Spleen (tissue), 11 donors: ENCODE data around the gene GRN. TPM values are rescaled to one million over a fixed set of nuclear protein-coding genes. Genes with fewer than 3 reads are reported as not detected.

Source experiments
- DNase-seq: peaks from one replicate; pipeline ENCODE4 v3.0.0-alpha.2; 2020
- H3K27ac ChIP-seq, 8 donors: fragments of 200-600 bp; sonication (generic) in 7 of 8; 1 replicate in 4 of 8; 2 replicates in 4 of 8; pipeline versions ENCODE4 v1.5.0 to v1.8.0; 2016 to 2021; ENCODE audit warnings: inconsistent platforms in 4 of 8, mild to moderate bottlenecking in 4 of 8, moderate library complexity in 1 of 8
- H3K27me3 ChIP-seq, 7 donors: fragments of 200-600 bp; sonication (generic) in 6 of 7; replicated peaks in 1 of 7; 1 replicate in 4 of 7; 2 replicates in 3 of 7; pipeline versions ENCODE4 v1.5.0 to v1.8.0; 2016 to 2021; ENCODE audit warnings: inconsistent platforms in 3 of 7, mild to moderate bottlenecking in 1 of 7
- H3K36me3 ChIP-seq, 6 donors: fragments of 200-600 bp; sonication (generic) in 5 of 6; 1 replicate in 4 of 6; 2 replicates in 2 of 6; pipeline versions ENCODE4 v1.5.0 to v1.8.0; 2016 to 2021; ENCODE audit warnings: inconsistent platforms in 2 of 6
- H3K4me1 ChIP-seq, 6 donors: fragments of 200-600 bp; sonication (generic) in 5 of 6; 1 replicate in 3 of 6; 2 replicates in 3 of 6; pipeline versions ENCODE4 v1.5.0 to v1.8.0; 2016 to 2021; ENCODE audit warnings: inconsistent platforms in 3 of 6
- H3K4me3 ChIP-seq, 8 donors: fragments of 200-600 bp; sonication (generic) in 7 of 8; 1 replicate in 4 of 8; 2 replicates in 4 of 8; pipeline versions ENCODE4 v1.5.0 to v1.8.0; 2016 to 2021; ENCODE audit warnings: inconsistent platforms in 4 of 8, mild to moderate bottlenecking in 4 of 8, moderate library complexity in 2 of 8
- H3K9me3 ChIP-seq, 8 donors: fragments of 200-600 bp; sonication (generic) in 7 of 8; 1 replicate in 4 of 8; 2 replicates in 4 of 8; pipeline versions ENCODE4 v1.5.0 to v1.8.0; 2016 to 2021; ENCODE audit warnings: inconsistent platforms in 4 of 8
- CTCF ChIP-seq, 11 experiments: fragments of 200-600 bp in 7 of 11; fragments of 450-650 bp in 4 of 11; sonication (generic) in 4 of 11; IDR thresholded peaks in 8 of 11; conservative IDR thresholded peaks in 3 of 11; 1 replicate in 7 of 11; 2 replicates in 4 of 11; pipeline versions ENCODE4 v1.4.0 to v1.8.0; 2016 to 2021; ENCODE audit warnings: antibody characterized with exemption in 11 of 11, inconsistent platforms in 4 of 11, mild to moderate bottlenecking in 1 of 11
- POLR2A ChIP-seq, 3 donors: fragments of 450-650 bp; IDR thresholded peaks; one replicate each; pipeline ENCODE4 v1.5.1; 2017; ENCODE audit warnings: antibody characterized with exemption in 3 of 3, mild to moderate bottlenecking in 1 of 3
- POLR2AphosphoS5 ChIP-seq, 3 donors: sonication (generic); formaldehyde crosslinking; IDR thresholded peaks; one replicate each; pipeline ENCODE4 v1.5.1; 2017; ENCODE audit warnings: antibody characterized with exemption in 3 of 3
- WGBS, 5 donors: extraction: QIAGEN DNeasy Blood & Tissue Kit in 3 of 5; methylation state at CpG; one replicate each; pipeline versions ENCODE4 v1.1.5 to v1.1.7; 2013 to 2018; 5-methylcytosine and 5-hydroxymethylcytosine counted together
- intact Hi-C: fragments of 100-400 bp; cut with DNase I; formaldehyde crosslinking; loops from one replicate; pipeline ENCODE4 v1.15.0; 2023; ENCODE audit warnings: low total_unique reads
- polyA plus RNA-seq, 3 donors: library from polyadenylated mRNA; stranded (reverse); fragments of 200-250 nt; gene quantifications; one replicate each; pipeline ENCODE4 v1.2.1, GENCODE V29; 2013
- total RNA-seq, 7 donors: library from RNA; depleted of rRNA in 3 of 7; stranded (reverse); fragments of >200 nt in 3 of 7; fragmentation: NEBNext Ultra II Directional in 4 of 7; extraction: Animal tissue kit (Norgen Biotek cat#: 25700) in 4 of 7; gene quantifications; one replicate each; pipeline versions ENCODE4 v1.1.0 to v1.2.1, GENCODE V29; 2016 to 2021
- donor health status: healthy with polysubstance abuse.
- donor health status: DM: no; HTN: no; CAD: no; lungs with moderate emphysema.
- donor health status: DM: no; HTN: no; CAD: no.
- donor health status: Bipolar disorder and iron deficiency.
- donor health status: healthy.
- donor health status: DM: no; HTN: no; CAD: no.
- donor health status: DM: yes; HTN: yes; CAD: no.

The GRN gene
- total and polyA plus RNA-seq, 10 donors, result 135 to 896 (median 512) TPM

GRCh38 chr17:44307387-44308186 is 37.5 kb upstream of the GRN start:
- peak; percentile 73 for DNase-seq
- WGBS, 5 donors, result 5 to 8% (median 6%) methylated on average over 15 to 26 of the region's 26 CpGs
- no peaks in the 10 kb centered on the region for H3K9me3 ChIP-seq
- H3K27me3 ChIP-seq, result peaks cover 0 to 81% (median 15%) of the 10 kb centered on the region in 7 donors
- H3K27ac ChIP-seq, result peak overlapping the region in 3 of 8 donors; percentile 21 to 31 (median 26)
- no peaks in the 10 kb centered on the region for H3K36me3 ChIP-seq
- H3K4me1 ChIP-seq, result peaks cover 16 to 25% (median 21%) of the 10 kb centered on the region in 6 donors
- intact Hi-C loops, result no loop called here
- peak overlapping the region; percentile 14 to 65 (median 38) for H3K4me3 ChIP-seq
- TF ChIP-seq POLR2A (IDR thresholded peaks at IDR 0.05) (no peak), POLR2AphosphoS5 (IDR thresholded peaks at IDR 0.05) (no peak), CTCF (IDR thresholded peaks at IDR 0.05 in 8 of 11, conservative IDR thresholded peaks at IDR 0.05 in 3 of 11) (no peak)

DNA sequence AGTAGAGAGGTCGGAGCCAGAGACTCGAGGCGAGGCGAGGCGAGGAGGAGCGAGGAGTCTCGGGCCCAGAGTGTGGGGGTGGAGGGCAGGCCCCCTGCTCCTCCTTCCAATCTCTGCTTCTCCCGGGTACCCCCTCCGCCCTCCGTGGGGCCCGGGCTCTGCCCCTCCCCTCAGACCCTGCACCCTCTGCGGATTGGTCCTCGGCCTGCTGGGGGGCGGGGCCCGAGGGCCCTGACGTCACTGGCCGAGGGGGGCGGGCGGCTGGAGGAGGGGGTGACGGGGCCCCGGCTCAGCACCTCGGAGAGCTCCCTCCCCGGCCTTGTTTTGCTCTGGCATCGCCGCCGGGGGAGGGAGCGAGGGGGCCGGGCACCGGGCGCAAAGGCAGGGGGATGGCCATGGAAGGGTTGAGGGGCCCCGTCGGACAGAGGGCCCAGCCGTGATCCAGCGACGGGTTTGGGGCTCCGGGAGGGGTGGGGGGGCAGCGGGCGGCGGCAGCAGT is 36.7 kb upstream of the GRN start, which contains the start of gene RUNDC3A:
TSS of gene RUNDC3A (plus strand) at position 282 of the 499 bp plus-strand sequence. CDS start 232 bp downstream, outside the sequence.
- peak within 1 kb of the TSS in 3 of 8 donors; percentile 21 to 31 (median 26) for H3K27ac ChIP-seq
- H3K36me3 ChIP-seq, result no peaks in the 10 kb centered on the region
- 0 to 2% (median 1%) methylated on average over 13 to 39 of the region's 39 CpGs for WGBS, 5 donors
- no peak for TF ChIP-seq POLR2A (IDR thresholded peaks at IDR 0.05)
- TF ChIP-seq POLR2AphosphoS5 (IDR thresholded peaks at IDR 0.05), result peak in 2 of 3 donors; percentile 45 to 56
- peak in 1 of 11 experiments; percentile 15 for TF ChIP-seq CTCF (IDR thresholded peaks at IDR 0.05 in 8 of 11, conservative IDR thresholded peaks at IDR 0.05 in 3 of 11)
- H3K27me3 ChIP-seq, result peaks cover 0 to 87% (median 15%) of the 10 kb centered on the region in 7 donors
- no peaks in the 10 kb centered on the region for H3K9me3 ChIP-seq
- intact Hi-C loops, result no loop called here
- H3K4me1 ChIP-seq, result peaks cover 16 to 25% (median 21%) of the 10 kb centered on the region in 6 donors
- H3K4me3 ChIP-seq, result peak within 1 kb of the TSS; percentile 14 to 65 (median 38)
- peak; percentile 90 for DNase-seq

- H3K4me1 ChIP-seq, result peaks cover 16 to 25% (median 21%) of the 10 kb centered on the region in 6 donors
- H3K36me3 ChIP-seq, result no peaks in the 10 kb centered on the region
- H3K27me3 ChIP-seq, result peaks cover 0 to 87% (median 16%) of the 10 kb centered on the region in 7 donors
- H3K27ac ChIP-seq, result no peak overlapping the region
- no peaks in the 10 kb centered on the region for H3K9me3 ChIP-seq
- H3K4me3 ChIP-seq, result peak overlapping the region in 7 of 8 donors; percentile 14 to 65 (median 38)
- peak; percentile 76 for DNase-seq
- 1 to 5% (median 5%) methylated on average over 15 of the region's 15 CpGs for WGBS, 5 donors
- TF ChIP-seq POLR2AphosphoS5 (IDR thresholded peaks at IDR 0.05), result no peak
- no peak for TF ChIP-seq CTCF (IDR thresholded peaks at IDR 0.05 in 8 of 11, conservative IDR thresholded peaks at IDR 0.05 in 3 of 11)
- TF ChIP-seq POLR2A (IDR thresholded peaks at IDR 0.05), result no peak
- intact Hi-C loops, result no loop called here
Measured at GRCh38 chr17:44308865-44309264, 36.2 kb upstream of the GRN start.

GRCh38 chr17:44309472-44309871 is 35.6 kb upstream of the GRN start:
- Histone ChIP-seq H3K27me3 (peaks cover 0 to 87% (median 22%) of the 10 kb centered on the region in 7 donors), H3K4me3 (peak overlapping the region in 2 of 8 donors; percentile 38 to 65), H3K36me3 (no peaks in the 10 kb centered on the region), H3K4me1 (peaks cover 16 to 30% (median 22%) of the 10 kb centered on the region in 6 donors), H3K27ac (no peak overlapping the region), H3K9me3 (no peaks in the 10 kb centered on the region)
- intact Hi-C loops, result no loop called here
- WGBS, 5 donors, result 54 to 74% (median 71%) methylated on average over 5 of the region's 5 CpGs
- peak; percentile 60 for DNase-seq
- TF ChIP-seq POLR2AphosphoS5 (IDR thresholded peaks at IDR 0.05) (no peak), POLR2A (IDR thresholded peaks at IDR 0.05) (no peak), CTCF (IDR thresholded peaks at IDR 0.05 in 8 of 11, conservative IDR thresholded peaks at IDR 0.05 in 3 of 11) (no peak)
